ENCODE data around the gene ZNF91. TPM values are rescaled to one million over a fixed set of nuclear protein-coding genes. Genes with fewer than 3 reads are reported as not detected.

The ZNF91 gene
- polyA plus RNA-seq, 1 donor (not counting 4 experiments of a cell fraction or from before 2014, with no cell fraction given), result 14.1 TPM

GRCh38 chr19:23346696-23347095, 48.6 kb downstream of the ZNF91 start:
- H3K79me2 ChIP-seq (ENCODE audit: control insufficient read depth, insufficient read depth, low read length), result peaks cover 70% of the 10 kb centered on the region
- TF ChIP-seq CTCF (optimal IDR thresholded peaks at IDR 0.05 in 1 of 3, IDR thresholded peaks at IDR 0.05 in 1 of 3, conservative IDR thresholded peaks at IDR 0.05 in 1 of 3; ENCODE audit: extremely low read depth in 1 of 3, insufficient read depth in 2 of 3, low read length in 3 of 3) (no peak), EZH2 (IDR thresholded peaks at IDR 0.05; ENCODE audit: low read length) (no peak)
- H3K9me3 ChIP-seq (ENCODE audit: control insufficient read depth, low read depth, low read length), result peaks cover 48% of the 10 kb centered on the region

GRCh38 chr19:23345838-23346237, 49.4 kb downstream of the ZNF91 start:
- H3K9me3 ChIP-seq (ENCODE audit: control insufficient read depth, low read depth, low read length), result peaks cover 51% of the 10 kb centered on the region
- H2AFZ ChIP-seq (ENCODE audit: control insufficient read depth, low read length), result no peak overlapping the region
- dilution Hi-C loops (cut with MboI; ENCODE audit: extremely low pct_ligation_motif_present, low sequenced_read_pairs), result no loop called here
- no peaks in the 10 kb centered on the region for H3K9me1 ChIP-seq (ENCODE audit: control insufficient read depth, extremely low read depth, insufficient read depth, low read length)
- H3K27ac ChIP-seq (ENCODE audit: control insufficient read depth, insufficient read depth, low read length), result no peak overlapping the region
- H3K4me2 ChIP-seq (ENCODE audit: control insufficient read depth, extremely low read depth, insufficient read depth, low read depth, low read length), result no peak overlapping the region
- FAIRE-seq (no peak), DNase-seq (ENCODE audit: low read depth, low spot score) (no peak)
- H4K20me1 ChIP-seq (ENCODE audit: control insufficient read depth, extremely low read depth, insufficient read depth, low read length), result no peaks in the 10 kb centered on the region
- no peaks in the 10 kb centered on the region for H3K27me3 ChIP-seq (ENCODE audit: control insufficient read depth, extremely low read depth, insufficient read depth, low read length)
- TF ChIP-seq CTCF (optimal IDR thresholded peaks at IDR 0.05 in 1 of 3, IDR thresholded peaks at IDR 0.05 in 1 of 3, conservative IDR thresholded peaks at IDR 0.05 in 1 of 3; ENCODE audit: extremely low read depth in 1 of 3, insufficient read depth in 2 of 3, low read length in 3 of 3), result peak in 1 of 3 experiments; percentile 4
- no peak for TF ChIP-seq EZH2 (IDR thresholded peaks at IDR 0.05; ENCODE audit: low read length)
- no peaks in the 10 kb centered on the region for H3K4me1 ChIP-seq (ENCODE audit: control insufficient read depth, extremely low read depth, insufficient read depth, low read length)
- H3K36me3 ChIP-seq (ENCODE audit: control insufficient read depth in 2 of 2, extremely low read depth in 1 of 2, insufficient read depth in 2 of 2, low read length in 2 of 2), result peaks cover 4 to 6% of the 10 kb centered on the region in 2 experiments
- H3K4me3 ChIP-seq (ENCODE audit: control insufficient read depth in 2 of 3, extremely low read depth in 1 of 3, insufficient read depth in 2 of 3, low read depth in 1 of 3, low read length in 3 of 3), result no peak overlapping the region
- peaks cover 68% of the 10 kb centered on the region for H3K79me2 ChIP-seq (ENCODE audit: control insufficient read depth, insufficient read depth, low read length)
- no peak overlapping the region for H3K9ac ChIP-seq (ENCODE audit: control insufficient read depth, extremely low read depth, insufficient read depth, low read length)

More at GRCh38 chr19:23346696-23347095, 48.6 kb downstream of the ZNF91 start:
- H3K9me1 ChIP-seq (ENCODE audit: control insufficient read depth, extremely low read depth, insufficient read depth, low read length), result no peaks in the 10 kb centered on the region
- no peaks in the 10 kb centered on the region for H4K20me1 ChIP-seq (ENCODE audit: control insufficient read depth, extremely low read depth, insufficient read depth, low read length)
- dilution Hi-C loops (cut with MboI; ENCODE audit: extremely low pct_ligation_motif_present, low sequenced_read_pairs), result no loop called here
- H3K4me1 ChIP-seq (ENCODE audit: control insufficient read depth, extremely low read depth, insufficient read depth, low read length), result no peaks in the 10 kb centered on the region
- H3K4me3 ChIP-seq (ENCODE audit: control insufficient read depth in 2 of 3, extremely low read depth in 1 of 3, insufficient read depth in 2 of 3, low read depth in 1 of 3, low read length in 3 of 3), result no peak overlapping the region
- H3K9ac ChIP-seq (ENCODE audit: control insufficient read depth, extremely low read depth, insufficient read depth, low read length), result no peak overlapping the region
- H3K36me3 ChIP-seq (ENCODE audit: control insufficient read depth in 2 of 2, extremely low read depth in 1 of 2, insufficient read depth in 2 of 2, low read length in 2 of 2), result peaks cover 4 to 6% of the 10 kb centered on the region in 2 experiments
- DNase-seq (ENCODE audit: low read depth, low spot score), result no peak
- no peak overlapping the region for H3K4me2 ChIP-seq (ENCODE audit: control insufficient read depth, extremely low read depth, insufficient read depth, low read depth, low read length)
- no peak for FAIRE-seq
- no peaks in the 10 kb centered on the region for H3K27me3 ChIP-seq (ENCODE audit: control insufficient read depth, extremely low read depth, insufficient read depth, low read length)
- H3K27ac ChIP-seq (ENCODE audit: control insufficient read depth, insufficient read depth, low read length), result no peak overlapping the region
- no peak overlapping the region for H2AFZ ChIP-seq (ENCODE audit: control insufficient read depth, low read length)
